KMS-11 (cell line): ENCODE data around the gene FAF1.

Experiments used
- H2AFZ ChIP-seq: fragments of 200-600 bp; sonication (generic); 2 replicates; pipeline ENCODE4 v1.6.1; 2016; ENCODE audit warnings: antibody characterized with exemption, mixed run types, low read depth
- H3K27ac ChIP-seq: fragments of 200-600 bp; sonication (generic); 2 replicates; pipeline ENCODE4 v1.6.1; 2016; ENCODE audit warnings: mild to moderate bottlenecking, mixed run types
- H3K27me3 ChIP-seq: fragments of 200-600 bp; sonication (generic); 2 replicates; pipeline ENCODE4 v1.6.1; 2017; ENCODE audit warnings: mild to moderate bottlenecking, low read depth, mixed run types, moderate library complexity; ENCODE audit not compliant: insufficient read depth
- H3K36me3 ChIP-seq: fragments of 200-600 bp; sonication (generic); 2 replicates; pipeline ENCODE4 v1.6.1; 2017; ENCODE audit warnings: mild to moderate bottlenecking, mixed run types; ENCODE audit not compliant: insufficient read depth
- H3K4me1 ChIP-seq: fragments of 200-600 bp; sonication (generic); 2 replicates; pipeline ENCODE4 v1.6.1; 2016; ENCODE audit warnings: mild to moderate bottlenecking, low read depth, mixed run types; ENCODE audit not compliant: poor library complexity, severe bottlenecking
- H3K4me2 ChIP-seq: fragments of 200-600 bp; sonication (generic); 2 replicates; pipeline ENCODE4 v1.7.0; 2016; ENCODE audit warnings: mild to moderate bottlenecking, mixed run types
- H3K4me3 ChIP-seq: fragments of 200-600 bp; sonication (generic); IDR thresholded peaks from 2 replicates; pipeline ENCODE4 v1.6.1; 2017; ENCODE audit warnings: low read depth, low read length, mixed read lengths; ENCODE audit not compliant: insufficient read depth
- H3K79me2 ChIP-seq: fragments of 200-600 bp; sonication (generic); 2 replicates; pipeline ENCODE4 v1.6.1; 2016; ENCODE audit warnings: low read depth, mixed run types; ENCODE audit not compliant: insufficient read depth
- H3K9ac ChIP-seq: fragments of 200-600 bp; sonication (generic); 2 replicates; pipeline ENCODE4 v1.6.1; 2016; ENCODE audit warnings: mild to moderate bottlenecking, mixed run types
- H4K20me1 ChIP-seq: fragments of 200-600 bp; sonication (generic); 2 replicates; pipeline ENCODE4 v1.6.1; 2016; ENCODE audit warnings: mild to moderate bottlenecking, mixed run types; ENCODE audit not compliant: insufficient read depth
- CTCF ChIP-seq: fragments of 200-600 bp; sonication (generic); conservative IDR thresholded peaks from 2 replicates; pipeline ENCODE4 v1.6.1; 2017; ENCODE audit warnings: low read depth, mild to moderate bottlenecking, antibody characterized with exemption, low read length, moderate library complexity, mixed read lengths

Gene FAF1

GRCh38 chr1:50902419-50902818, 57.6 kb downstream of the FAF1 start:
- H2AFZ ChIP-seq = no peak overlapping the region
- TF ChIP-seq CTCF = no peak
- H3K4me2 ChIP-seq = no peak overlapping the region
- no peak overlapping the region for H3K27ac ChIP-seq
- no peak overlapping the region for H3K4me3 ChIP-seq
- no peaks in the 10 kb centered on the region for H4K20me1 ChIP-seq
- no peaks in the 10 kb centered on the region for H3K4me1 ChIP-seq
- H3K36me3 ChIP-seq = no peaks in the 10 kb centered on the region
- no peaks in the 10 kb centered on the region for H3K27me3 ChIP-seq
- H3K79me2 ChIP-seq = no peaks in the 10 kb centered on the region; the same call in 1 of the 2 replicates
- no peak overlapping the region for H3K9ac ChIP-seq

- Histone ChIP-seq H3K27me3 (no peaks in the 10 kb centered on the region), H3K79me2 (no peaks in the 10 kb centered on the region; the same call in 1 of the 2 replicates)
Observed at GRCh38 chr1:50901872-50902271, 58.2 kb downstream of the FAF1 start.

GRCh38 chr1:50898773-50899172, 61.3 kb downstream of the FAF1 start:
- H3K79me2 ChIP-seq = no peaks in the 10 kb centered on the region; the same call in 1 of the 2 replicates
- no peaks in the 10 kb centered on the region for H3K4me1 ChIP-seq
- no peak overlapping the region for H3K9ac ChIP-seq
- H3K4me2 ChIP-seq = no peak overlapping the region
- no peaks in the 10 kb centered on the region for H3K36me3 ChIP-seq
- no peak overlapping the region for H3K27ac ChIP-seq
- TF ChIP-seq CTCF = no peak
- H3K4me3 ChIP-seq = no peak overlapping the region
- no peaks in the 10 kb centered on the region for H3K27me3 ChIP-seq
- H2AFZ ChIP-seq = no peak overlapping the region
- H4K20me1 ChIP-seq = no peaks in the 10 kb centered on the region

More at GRCh38 chr1:50901872-50902271, 58.2 kb downstream of the FAF1 start:
- Histone ChIP-seq H3K36me3 (no peaks in the 10 kb centered on the region), H4K20me1 (no peaks in the 10 kb centered on the region), H3K4me2 (no peak overlapping the region), H2AFZ (no peak overlapping the region), H3K4me3 (no peak overlapping the region), H3K4me1 (no peaks in the 10 kb centered on the region), H3K27ac (no peak overlapping the region), H3K9ac (no peak overlapping the region)
- TF ChIP-seq CTCF = no peak

- H3K4me2 ChIP-seq = no peak overlapping the region
- no peaks in the 10 kb centered on the region; the same call in 1 of the 2 replicates for H3K79me2 ChIP-seq
- H3K27ac ChIP-seq = no peak overlapping the region
- TF ChIP-seq CTCF = no peak
- no peak overlapping the region for H3K9ac ChIP-seq
- no peaks in the 10 kb centered on the region for H3K27me3 ChIP-seq
- no peak overlapping the region for H3K4me3 ChIP-seq
- no peak overlapping the region for H2AFZ ChIP-seq
- no peaks in the 10 kb centered on the region for H4K20me1 ChIP-seq
- no peaks in the 10 kb centered on the region for H3K4me1 ChIP-seq
- no peaks in the 10 kb centered on the region for H3K36me3 ChIP-seq
Observed at GRCh38 chr1:50894340-50894739, 65.7 kb downstream of the FAF1 start.
